DND-41 (cell line): ENCODE measurements around the gene ARHGAP22.

Experiments used
- EZH2 ChIP-seq: IDR thresholded peaks from 3 replicates; pipeline ENCODE4 v1.6.1; 2012; ENCODE audit warnings: borderline replicate concordance, low read depth, mild to moderate bottlenecking, moderate library complexity, low read length, inconsistent platforms; ENCODE audit not compliant: severe bottlenecking
- TF ChIP-seq, protein P1 (sequence below): IDR thresholded peaks from 2 replicates; pipeline ENCODE4 v1.5.1; 2012; ENCODE audit warnings: borderline replicate concordance, low read length, moderate library complexity, mild to moderate bottlenecking; ENCODE audit not compliant: poor library complexity, severe bottlenecking; ENCODE audit errors: extremely low read depth

DNA sequence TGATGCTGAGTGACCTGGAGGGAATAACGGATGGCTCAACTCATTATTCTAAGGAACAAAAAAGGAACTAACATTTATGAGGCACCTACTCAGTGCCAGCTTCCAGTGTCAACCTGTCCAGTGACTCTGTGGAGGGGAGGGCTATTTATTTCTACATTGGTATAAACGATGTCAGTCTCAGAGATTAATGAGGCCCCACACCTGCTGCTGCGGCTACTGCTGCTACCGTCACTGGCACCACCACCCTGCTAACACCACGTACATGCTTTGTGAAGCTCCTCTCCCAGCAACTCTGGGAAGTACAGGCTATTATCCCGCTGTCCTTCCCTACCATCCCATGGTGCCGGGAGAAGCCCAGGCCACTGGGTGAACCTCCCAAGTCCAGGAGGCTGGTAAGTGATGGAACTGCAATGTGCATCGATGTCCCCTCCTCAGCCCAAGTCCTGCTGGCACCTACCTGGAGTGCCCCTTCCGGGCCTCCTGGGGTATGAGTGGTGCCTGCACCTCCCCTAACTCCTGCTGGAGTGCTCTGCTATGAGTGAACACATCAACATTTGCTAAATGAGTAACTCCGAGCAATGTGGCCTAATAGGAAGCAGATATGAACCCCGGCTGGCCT lies 101.5 kb downstream of the ARHGAP22 start:
- TF ChIP-seq, protein P1, sequence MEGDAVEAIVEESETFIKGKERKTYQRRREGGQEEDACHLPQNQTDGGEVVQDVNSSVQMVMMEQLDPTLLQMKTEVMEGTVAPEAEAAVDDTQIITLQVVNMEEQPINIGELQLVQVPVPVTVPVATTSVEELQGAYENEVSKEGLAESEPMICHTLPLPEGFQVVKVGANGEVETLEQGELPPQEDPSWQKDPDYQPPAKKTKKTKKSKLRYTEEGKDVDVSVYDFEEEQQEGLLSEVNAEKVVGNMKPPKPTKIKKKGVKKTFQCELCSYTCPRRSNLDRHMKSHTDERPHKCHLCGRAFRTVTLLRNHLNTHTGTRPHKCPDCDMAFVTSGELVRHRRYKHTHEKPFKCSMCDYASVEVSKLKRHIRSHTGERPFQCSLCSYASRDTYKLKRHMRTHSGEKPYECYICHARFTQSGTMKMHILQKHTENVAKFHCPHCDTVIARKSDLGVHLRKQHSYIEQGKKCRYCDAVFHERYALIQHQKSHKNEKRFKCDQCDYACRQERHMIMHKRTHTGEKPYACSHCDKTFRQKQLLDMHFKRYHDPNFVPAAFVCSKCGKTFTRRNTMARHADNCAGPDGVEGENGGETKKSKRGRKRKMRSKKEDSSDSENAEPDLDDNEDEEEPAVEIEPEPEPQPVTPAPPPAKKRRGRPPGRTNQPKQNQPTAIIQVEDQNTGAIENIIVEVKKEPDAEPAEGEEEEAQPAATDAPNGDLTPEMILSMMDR = no peak
- TF ChIP-seq EZH2 = no peak
